GM23248 (cell line): ENCODE data around the gene PIBF1.

Source experiments
- EZH2 ChIP-seq: fragments of 200-600 bp; sonication (generic); IDR thresholded peaks from 2 replicates; pipeline ENCODE4 v1.6.1; 2018; ENCODE audit warnings: antibody characterized with exemption, mild to moderate bottlenecking; ENCODE audit not compliant: insufficient read depth, poor library complexity, severe bottlenecking
- EZH2phosphoT487 ChIP-seq: fragments of 200-600 bp; sonication (generic); IDR thresholded peaks from 2 replicates; pipeline ENCODE4 v1.6.1; 2018; ENCODE audit warnings: antibody characterized with exemption, moderate library complexity, mild to moderate bottlenecking, low read depth; ENCODE audit not compliant: insufficient read depth

DNA sequence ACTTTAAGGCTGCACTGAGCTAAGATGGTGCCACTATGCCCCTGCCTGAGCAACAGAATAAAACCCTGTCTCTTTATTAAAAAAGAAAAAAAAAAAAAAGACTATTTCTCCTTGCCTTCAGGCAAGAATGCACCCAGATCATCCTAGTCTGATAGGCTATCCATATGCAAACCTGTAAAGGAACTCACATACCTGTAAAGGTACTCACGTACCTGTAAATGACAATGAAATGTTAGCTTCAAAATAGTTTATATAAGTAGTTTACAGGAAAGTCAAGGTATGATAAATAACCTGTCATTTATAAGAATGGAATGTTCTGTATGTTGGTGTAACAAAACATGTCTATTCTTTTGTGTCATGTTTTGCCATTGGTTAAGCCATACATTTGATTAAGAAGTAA lies 86.3 kb downstream of the PIBF1 start:
- TF ChIP-seq EZH2 (no peak), EZH2phosphoT487 (no peak)
